Astrocyte of the spinal cord (primary cell): ENCODE data around the gene IL21.

Experiments
- DNase-seq: peaks from one replicate; pipeline ENCODE4 v3.0.0; 2011; ENCODE audit warnings: low read depth, low spot score
- H3K4me3 ChIP-seq: 2 replicates; pipeline ENCODE4 v1.5.1; 2011; ENCODE audit warnings: low read depth, mild to moderate bottlenecking, low read length, moderate library complexity
- CTCF ChIP-seq: IDR thresholded peaks from 2 replicates; pipeline ENCODE4 v1.5.1; 2012; ENCODE audit warnings: low read depth, mild to moderate bottlenecking, low read length, inconsistent platforms
- in situ Hi-C: cut with HindIII; loops from 2 replicates; pipeline ENCODE4 v1.10.0; 2017; ENCODE audit warnings: low sequenced_read_pairs

Gene IL21

GRCh38 chr4:122663814-122664610, 43.1 kb upstream of the IL21 start:
- no peak for DNase-seq
- in situ Hi-C loops, result no loop called here
- no peak for TF ChIP-seq CTCF
- H3K4me3 ChIP-seq, result no peak overlapping the region

- in situ Hi-C loops, result no loop called here
- TF ChIP-seq CTCF, result no peak
- no peak for DNase-seq
- H3K4me3 ChIP-seq, result no peak overlapping the region
Observed at GRCh38 chr4:122663291-122663690, 42.4 kb upstream of the IL21 start.

- no peak for TF ChIP-seq CTCF
- DNase-seq, result no peak
- in situ Hi-C loops, result no loop called here
- H3K4me3 ChIP-seq, result no peak overlapping the region
Observed at GRCh38 chr4:122662701-122663100, 41.8 kb upstream of the IL21 start.

- TF ChIP-seq CTCF, result no peak
- in situ Hi-C loops, result no loop called here
- DNase-seq, result no peak
Observed at GRCh38 chr4:122661176-122662160, 40.6 kb upstream of the IL21 start.

GRCh38 chr4:122658818-122659295, 38.0 kb upstream of the IL21 start:
- in situ Hi-C loops, result no loop called here
- DNase-seq, result no peak
- no peak for TF ChIP-seq CTCF

More at GRCh38 chr4:122661176-122662160, 40.6 kb upstream of the IL21 start:
- no peak overlapping the region for H3K4me3 ChIP-seq

GRCh38 chr4:122658377-122658776, 37.5 kb upstream of the IL21 start:
- in situ Hi-C loops, result no loop called here
- no peak for DNase-seq
- no peak for TF ChIP-seq CTCF

More at GRCh38 chr4:122658818-122659295, 38.0 kb upstream of the IL21 start:
- H3K4me3 ChIP-seq, result no peak overlapping the region

More at GRCh38 chr4:122658377-122658776, 37.5 kb upstream of the IL21 start:
- no peak overlapping the region for H3K4me3 ChIP-seq
